ENCODE results near the gene DPPA3.
"Not testable (repeated sequence)": the region's sequence is repeated elsewhere in the genome, so short reads cannot be mapped to it uniquely, and the experiment has no call there.

Gene DPPA3

GRCh38 chr12:7711133-7711532 is at the start of gene DPPA3:
DPPA3 (plus strand) TSS chr12:7711433; CDS start chr12:7711571, 138 bp downstream.
- DNase-seq, result no peak

GRCh38 chr12:7661741-7662140 is 49.5 kb upstream of the DPPA3 start:
- DNase-seq, result no peak

- no peak for DNase-seq
Measured at GRCh38 chr12:7666595-7666994, 44.6 kb upstream of the DPPA3 start.

GRCh38 chr12:7667125-7667524 is 44.1 kb upstream of the DPPA3 start:
- DNase-seq, result no peak

GRCh38 chr12:7668171-7668570 is 43.1 kb upstream of the DPPA3 start:
- no peak for DNase-seq

GRCh38 chr12:7675455-7675854 is 35.8 kb upstream of the DPPA3 start:
- not testable (repeated sequence) for DNase-seq

- not testable (repeated sequence) for DNase-seq
Measured at GRCh38 chr12:7677432-7677888, 33.8 kb upstream of the DPPA3 start.

GRCh38 chr12:7678744-7679143 is 32.5 kb upstream of the DPPA3 start:
- DNase-seq, result no peak

GRCh38 chr12:7679251-7680045 is 31.8 kb upstream of the DPPA3 start:
- no peak for DNase-seq

- DNase-seq, result no peak
Measured at GRCh38 chr12:7681535-7681934, 29.7 kb upstream of the DPPA3 start.

- no peak for DNase-seq
Measured at GRCh38 chr12:7693793-7694192, 17.4 kb upstream of the DPPA3 start.

GRCh38 chr12:7694556-7695236 is 16.5 kb upstream of the DPPA3 start:
- DNase-seq, result no peak

- DNase-seq, result no peak
Measured at GRCh38 chr12:7695237-7695560, 16.0 kb upstream of the DPPA3 start.

- DNase-seq, result no peak
Measured at GRCh38 chr12:7695566-7696197, 15.6 kb upstream of the DPPA3 start, which contains the start of gene GDF3. GDF3 (minus strand) TSS chr12:7695775; CDS start chr12:7695728, 47 bp downstream.

GRCh38 chr12:7705846-7706245 is 5.4 kb upstream of the DPPA3 start:
- DNase-seq, result no peak

GRCh38 chr12:7709969-7710675 is 1.1 kb upstream of the DPPA3 start:
- no peak for DNase-seq

- DNase-seq, result no peak
Measured at GRCh38 chr12:7712841-7713442, 1.7 kb downstream of the DPPA3 start.

- no peak for DNase-seq
Measured at GRCh38 chr12:7716381-7716780, 5.1 kb downstream of the DPPA3 start.

GRCh38 chr12:7719946-7720730 is 8.9 kb downstream of the DPPA3 start:
- DNase-seq, result no peak

GRCh38 chr12:7723926-7724325 is 12.7 kb downstream of the DPPA3 start:
- no peak for DNase-seq

- DNase-seq, result no peak
Measured at GRCh38 chr12:7729746-7730145, 18.5 kb downstream of the DPPA3 start.

- DNase-seq, result not testable (repeated sequence)
Measured at GRCh38 chr12:7730984-7731383, 19.8 kb downstream of the DPPA3 start.
